Head of caudate nucleus (tissue), 42 donors: ENCODE data around the gene RAB42.
"Not testable (repeated sequence)": the region's sequence is repeated elsewhere in the genome, so short reads cannot be mapped to it uniquely, and the experiment has no call there.

Source experiments
- DNase-seq, 42 donors: peaks; one replicate each; pipeline versions ENCODE4 v3.0.0 to v3.0.0-alpha.2; 2020 to 2021; ENCODE audit warnings: mixed read lengths in 7 of 42
- intact Hi-C: fragments of 100-400 bp; cut with DNase I; formaldehyde crosslinking; loops from one replicate; pipeline ENCODE4 v1.15.0; 2022

RAB42 gene, protein sequence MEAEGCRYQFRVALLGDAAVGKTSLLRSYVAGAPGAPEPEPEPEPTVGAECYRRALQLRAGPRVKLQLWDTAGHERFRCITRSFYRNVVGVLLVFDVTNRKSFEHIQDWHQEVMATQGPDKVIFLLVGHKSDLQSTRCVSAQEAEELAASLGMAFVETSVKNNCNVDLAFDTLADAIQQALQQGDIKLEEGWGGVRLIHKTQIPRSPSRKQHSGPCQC

DNA sequence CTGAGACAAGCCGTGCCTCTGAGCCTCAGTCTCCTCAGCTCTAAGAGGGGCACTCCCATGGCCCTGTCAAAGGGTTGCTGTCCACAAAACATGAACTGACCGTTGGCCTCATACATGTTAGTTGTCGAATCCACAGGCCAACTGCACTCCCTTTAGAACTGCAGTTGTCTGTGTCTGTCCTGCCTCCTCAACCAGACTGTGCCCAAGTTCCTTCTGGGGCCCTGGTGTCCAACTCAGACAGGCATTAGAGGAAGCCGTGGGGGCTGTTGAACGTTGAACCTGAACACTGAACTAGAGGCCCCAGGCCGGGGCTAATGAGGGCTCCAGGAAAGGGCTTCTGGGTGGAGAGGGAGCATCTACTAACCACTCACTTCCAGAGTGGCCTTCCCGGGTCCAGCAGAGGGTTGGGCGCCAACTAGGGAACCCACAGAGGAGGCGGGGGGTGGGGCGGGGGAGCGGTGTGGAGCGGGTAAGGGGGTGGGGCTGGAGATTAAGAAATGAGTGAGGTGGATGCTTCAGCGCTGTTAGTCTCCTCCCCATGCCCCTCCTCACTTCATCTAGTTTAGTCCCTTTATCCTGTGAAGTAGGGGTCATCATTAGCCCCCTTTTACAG is at the start of gene RAB42:
Gene RAB42 (plus strand): TSS at position 558 of the 613 bp plus-strand sequence. CDS start 247 bp downstream, outside the sequence.
- intact Hi-C loops = no loop called here
- DNase-seq = peak in 1 of 42 donors; percentile 20

DNA sequence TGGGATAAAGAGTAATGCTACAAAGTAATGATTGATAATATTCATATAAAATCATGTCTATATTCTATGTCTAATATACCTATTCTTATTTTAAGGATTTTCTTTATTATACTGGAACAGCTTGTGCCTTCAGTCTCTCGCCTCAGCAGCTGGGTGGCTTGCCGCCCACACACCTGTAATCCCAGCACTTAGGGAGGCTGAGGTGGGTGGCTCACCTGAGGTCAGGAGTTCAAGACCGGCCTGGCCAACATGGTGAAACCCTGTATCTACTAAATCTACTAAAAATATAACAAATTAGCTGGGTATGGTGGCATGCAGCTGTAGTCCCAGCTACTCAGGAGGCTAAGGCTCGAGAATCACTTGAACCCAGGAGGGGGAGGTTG is 46.8 kb upstream of the RAB42 start:
- intact Hi-C loops = no loop called here
- DNase-seq = peak in 18 of 42 donors; percentile 2 to 53 (median 20)

DNA sequence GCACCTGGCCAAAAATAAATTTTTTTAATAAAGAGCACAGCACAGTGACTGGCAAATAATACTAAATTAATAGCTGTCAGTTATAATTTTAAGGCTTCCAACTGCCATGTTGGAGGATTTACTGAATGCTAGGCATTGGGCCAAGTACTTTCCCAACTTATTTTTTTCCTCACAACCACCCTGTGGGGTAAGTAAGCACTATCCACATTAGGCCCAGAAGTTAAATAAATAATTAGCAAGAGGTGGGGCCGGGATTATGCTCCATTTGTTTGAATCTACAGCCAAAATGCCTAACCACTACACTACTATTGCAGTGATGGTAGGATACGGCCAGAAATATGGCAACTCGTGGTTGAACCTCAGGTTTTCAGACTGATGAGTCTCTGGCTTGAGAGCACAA is 43.7 kb upstream of the RAB42 start:
- intact Hi-C loops = no loop called here
- no peak for DNase-seq

DNA sequence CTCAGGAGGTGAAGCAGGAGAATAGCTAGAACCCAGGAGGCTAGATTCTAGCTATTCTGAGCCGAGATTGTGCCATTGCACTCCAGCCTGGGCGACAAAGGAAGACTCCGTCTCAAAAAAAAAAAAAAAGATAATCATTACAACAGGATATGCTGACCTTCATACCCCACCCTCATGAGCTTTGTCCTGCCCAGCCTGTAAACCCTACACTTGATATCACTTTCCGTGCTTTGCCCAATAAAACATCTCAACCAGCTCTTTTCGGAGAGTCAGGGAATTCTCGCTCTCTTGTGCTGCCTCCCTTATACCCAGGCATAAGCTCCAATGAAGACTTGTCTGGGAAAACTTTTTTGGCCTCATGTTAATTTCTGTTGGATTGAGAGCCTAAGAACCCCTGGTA is 40.7 kb upstream of the RAB42 start:
- no peak for DNase-seq
- intact Hi-C loops = loop anchor here (5.0 kb wide), 1 partner anchor 34 kb away; no protein-coding TSS in a partner anchor

DNA sequence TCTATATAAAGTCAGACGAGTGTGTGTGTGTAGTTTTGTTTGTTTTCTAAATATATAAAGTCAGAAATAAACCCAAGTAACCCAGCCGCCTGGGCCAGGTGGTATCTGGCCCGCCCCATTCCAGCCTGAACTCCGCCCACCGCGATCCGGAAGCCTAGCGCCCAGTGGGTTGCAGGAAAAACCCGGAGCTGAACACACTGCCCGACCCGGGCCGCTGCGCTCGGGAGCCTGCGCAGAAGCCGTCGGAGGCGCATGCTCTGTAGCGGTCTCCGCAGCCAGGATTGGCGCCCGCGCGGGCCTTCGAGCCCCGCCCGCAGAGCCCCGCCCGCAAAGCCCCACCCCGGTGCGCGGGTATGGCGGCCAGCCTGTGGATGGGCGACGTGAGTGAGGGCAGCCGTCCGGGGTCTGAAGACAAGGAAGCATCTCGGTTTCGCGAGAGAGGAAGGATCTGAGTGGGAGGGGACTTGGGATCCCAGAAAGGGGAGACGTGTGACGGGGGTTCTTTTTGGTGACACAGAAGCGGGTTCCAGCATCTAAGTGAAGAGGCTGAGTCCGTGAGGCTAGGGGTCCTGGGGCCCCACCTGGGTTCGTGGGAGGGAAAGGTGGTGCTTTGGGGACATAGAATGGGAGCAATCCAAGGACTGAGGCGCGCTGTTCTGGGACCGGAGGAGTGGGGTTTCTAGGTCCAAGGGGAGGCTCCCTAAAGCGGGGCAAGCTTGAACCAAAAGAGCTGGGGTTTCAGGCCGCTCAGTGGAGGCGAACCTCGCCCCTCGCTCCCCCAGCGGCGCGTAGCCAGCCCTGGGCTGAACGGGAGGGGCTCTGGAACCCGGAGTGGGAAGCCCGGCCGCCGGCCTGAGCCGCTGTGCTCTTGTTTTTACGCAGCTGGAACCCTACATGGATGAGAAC is 39.1 kb upstream of the RAB42 start, which contains the start of gene TRNAU1AP:
Gene TRNAU1AP (plus strand): TSS at position 328 of the 906 bp plus-strand sequence. CDS start 26 bp downstream, at position 354.
- peak; percentile 87 to 98 (median 94) for DNase-seq
- intact Hi-C loops = loop anchor here (5.0 kb wide), 1 partner anchor 36 kb away; no protein-coding TSS in a partner anchor

DNA sequence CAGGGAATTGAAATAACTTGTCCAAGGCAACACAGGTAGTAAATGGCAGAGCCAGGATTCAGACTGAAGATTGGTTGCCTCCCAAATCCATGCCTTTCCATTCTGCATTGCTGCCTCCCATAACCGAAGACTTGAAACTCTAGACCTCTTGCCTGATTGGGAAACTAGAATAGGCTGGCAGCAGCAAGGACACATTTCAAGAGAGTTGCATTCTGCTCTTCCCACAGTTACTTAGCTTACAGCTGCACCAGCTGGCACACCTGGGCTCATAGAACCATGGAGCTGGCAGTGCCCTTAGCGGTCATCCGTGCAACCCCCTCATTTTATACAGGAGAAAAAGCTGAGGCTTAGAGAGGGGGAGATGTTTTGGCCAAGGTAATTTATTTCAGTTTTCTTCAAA is 31.2 kb upstream of the RAB42 start:
- intact Hi-C loops = no loop called here
- no peak for DNase-seq

DNA sequence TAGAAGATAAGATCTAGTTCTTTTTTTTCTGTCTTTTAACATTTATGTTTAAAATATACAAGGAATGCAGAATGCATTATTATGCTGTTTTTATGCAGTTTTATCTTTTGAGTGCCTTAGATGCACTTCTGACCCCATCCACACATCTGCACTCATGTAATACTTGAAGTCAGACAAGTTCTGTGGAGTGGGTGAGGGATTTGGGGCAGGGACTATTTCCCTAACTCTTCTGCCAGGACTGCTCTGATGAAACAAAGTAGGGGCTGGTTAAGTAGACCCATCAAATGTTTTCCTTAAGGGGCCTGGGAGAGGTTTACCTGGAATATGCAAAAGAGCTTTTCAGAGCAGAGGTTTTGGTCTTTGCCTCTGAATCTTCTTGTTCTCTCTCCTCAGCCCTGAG is 27.8 kb upstream of the RAB42 start:
- no peak for DNase-seq
- intact Hi-C loops = no loop called here

DNA sequence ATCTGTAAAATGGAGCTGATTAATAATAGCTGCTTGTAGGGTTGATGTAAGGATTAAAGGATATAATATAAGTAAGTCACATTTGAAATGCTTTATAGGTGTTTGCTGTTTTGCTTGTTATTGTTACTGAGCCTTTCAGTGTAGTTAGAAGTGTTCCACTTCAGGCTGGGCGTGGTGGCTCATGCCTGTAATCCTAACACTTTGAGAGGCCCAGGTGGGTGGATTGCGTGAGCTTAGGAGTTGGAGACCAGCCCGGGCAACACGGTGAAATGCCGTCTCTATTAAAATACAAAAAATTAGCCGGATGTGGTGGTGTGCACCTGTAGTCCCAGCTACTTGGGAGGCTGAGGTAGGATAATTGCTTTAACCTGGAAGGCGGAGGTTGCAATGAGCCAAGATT is 27.0 kb upstream of the RAB42 start:
- intact Hi-C loops = no loop called here
- DNase-seq = no peak

DNA sequence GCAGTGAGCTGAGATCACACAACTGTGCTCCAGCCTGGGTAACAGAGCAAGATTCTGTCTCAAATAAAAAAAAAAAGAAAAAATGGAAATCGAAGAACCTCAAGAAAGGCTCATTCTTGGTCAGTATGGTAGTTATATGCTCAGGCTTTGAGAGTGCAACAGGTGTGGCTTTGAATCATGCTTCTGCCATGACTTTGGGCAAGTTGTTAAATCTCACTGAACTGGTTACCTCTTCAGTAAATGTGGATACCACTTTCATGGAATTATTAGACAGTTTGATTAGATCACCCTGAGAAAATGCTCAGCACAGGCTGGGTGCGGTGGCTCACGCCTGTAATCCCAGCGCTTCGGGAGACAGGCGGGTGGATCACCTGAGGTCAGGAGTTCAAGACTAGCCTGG is 26.3 kb upstream of the RAB42 start:
- intact Hi-C loops = no loop called here
- DNase-seq = no peak

DNA sequence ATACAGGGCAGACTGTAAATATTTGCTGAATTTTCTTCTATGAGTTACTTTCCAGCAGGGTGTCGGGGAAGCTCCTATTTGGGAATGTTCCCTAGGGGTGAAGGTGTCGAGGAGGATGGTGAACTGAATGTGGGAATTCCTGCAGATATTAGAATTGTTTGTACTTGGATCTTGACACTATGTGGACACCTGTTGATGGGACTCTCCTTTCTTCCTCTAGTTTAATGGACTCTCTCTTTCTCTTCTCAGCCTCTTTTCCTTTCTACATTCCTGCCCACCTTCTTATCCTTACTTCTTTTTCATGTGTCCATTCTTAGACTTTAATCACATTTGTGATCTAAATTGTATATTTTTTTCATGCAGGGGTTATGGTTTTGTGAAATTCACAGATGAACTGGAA is 25.1 kb upstream of the RAB42 start:
- DNase-seq = no peak
- intact Hi-C loops = no loop called here

DNA sequence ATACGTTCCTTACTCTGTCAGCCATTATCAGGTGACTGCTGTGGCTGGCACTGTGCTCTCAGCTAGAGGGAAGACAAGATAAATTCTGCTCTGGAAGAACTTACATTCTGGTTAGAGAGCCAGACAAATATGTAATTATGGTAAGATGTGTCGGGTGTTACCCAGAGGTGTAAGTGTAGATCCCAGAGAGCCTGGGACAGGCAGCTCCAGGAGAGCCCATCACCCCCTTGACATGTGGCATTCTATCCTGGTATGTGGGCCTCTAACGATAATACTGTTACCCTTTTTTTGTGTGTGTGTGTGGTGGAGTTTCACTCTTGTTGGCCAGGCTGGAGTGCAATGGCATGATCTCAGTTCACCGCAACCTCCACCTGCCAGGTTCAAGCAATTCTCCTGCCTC is 20.2 kb upstream of the RAB42 start:
- intact Hi-C loops = no loop called here
- DNase-seq = no peak

DNA sequence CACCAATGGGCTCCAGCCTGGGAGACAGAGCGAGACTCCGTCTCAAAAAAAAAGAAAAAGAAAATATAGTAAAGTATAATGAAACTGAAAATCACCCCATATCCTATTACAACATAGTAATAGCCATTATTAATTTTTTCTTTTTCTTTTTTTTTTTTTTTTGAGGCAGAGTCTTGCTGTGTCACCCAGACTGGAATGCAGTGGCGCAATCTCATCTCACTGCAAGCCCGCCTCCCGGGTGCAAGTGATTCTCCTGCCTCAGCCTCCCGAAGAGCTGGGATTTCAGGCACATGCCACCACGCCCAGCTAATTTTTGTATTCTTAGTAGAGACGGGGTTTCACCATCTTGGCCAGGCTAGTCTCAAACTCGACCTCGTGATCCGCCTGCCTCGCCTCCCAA is 19.2 kb upstream of the RAB42 start:
- DNase-seq, intact Hi-C loops: not testable (repeated sequence)

DNA sequence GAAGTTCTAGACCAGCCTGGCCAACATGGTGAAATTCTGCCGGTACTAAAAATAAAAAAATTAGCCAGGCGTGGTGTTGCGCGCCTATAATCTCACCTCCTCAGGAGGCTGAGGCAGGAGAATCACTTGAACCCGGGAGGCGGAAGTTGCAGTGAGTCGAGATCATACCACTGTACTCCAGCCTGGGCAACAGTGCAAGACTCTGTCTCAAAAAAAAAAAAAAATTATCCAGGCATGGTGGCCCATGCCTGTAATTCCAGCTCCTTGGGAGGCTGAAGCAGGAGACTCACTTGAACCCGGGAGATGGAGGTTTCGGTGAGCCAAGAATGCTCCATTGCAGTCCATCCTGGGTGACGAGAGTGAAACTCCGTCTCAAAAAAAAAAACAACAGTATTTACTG is 18.5 kb upstream of the RAB42 start:
- intact Hi-C loops = no loop called here
- DNase-seq = no peak

DNA sequence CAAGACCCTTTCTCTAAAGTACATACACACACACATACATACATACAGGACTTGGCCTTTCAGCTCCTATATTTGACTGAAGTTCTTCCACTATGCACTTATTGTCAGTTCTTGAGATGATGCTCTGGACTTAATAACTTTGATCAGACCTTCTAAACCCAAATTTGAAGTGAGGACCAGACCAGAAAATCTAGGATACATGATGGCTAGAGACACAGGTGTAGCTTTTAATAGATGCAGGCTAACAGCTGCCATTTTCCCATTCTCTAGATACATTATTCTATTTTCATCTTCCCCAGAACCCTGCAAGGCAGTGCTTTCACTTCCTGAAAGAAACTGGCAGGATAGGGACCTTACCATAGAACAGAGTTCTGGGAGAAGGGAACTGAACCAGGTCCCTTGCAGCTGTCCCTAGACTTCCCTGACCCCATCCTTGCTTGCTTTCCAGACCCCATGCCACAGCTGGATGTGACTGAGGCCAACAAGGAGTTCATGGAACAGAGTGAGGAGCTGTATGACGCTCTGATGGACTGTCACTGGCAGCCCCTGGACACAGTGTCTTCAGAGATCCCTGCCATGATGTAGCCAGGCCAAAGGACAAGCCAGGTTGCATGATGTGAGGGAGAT is 14.9 kb upstream of the RAB42 start:
- intact Hi-C loops = no loop called here
- DNase-seq = no peak

DNA sequence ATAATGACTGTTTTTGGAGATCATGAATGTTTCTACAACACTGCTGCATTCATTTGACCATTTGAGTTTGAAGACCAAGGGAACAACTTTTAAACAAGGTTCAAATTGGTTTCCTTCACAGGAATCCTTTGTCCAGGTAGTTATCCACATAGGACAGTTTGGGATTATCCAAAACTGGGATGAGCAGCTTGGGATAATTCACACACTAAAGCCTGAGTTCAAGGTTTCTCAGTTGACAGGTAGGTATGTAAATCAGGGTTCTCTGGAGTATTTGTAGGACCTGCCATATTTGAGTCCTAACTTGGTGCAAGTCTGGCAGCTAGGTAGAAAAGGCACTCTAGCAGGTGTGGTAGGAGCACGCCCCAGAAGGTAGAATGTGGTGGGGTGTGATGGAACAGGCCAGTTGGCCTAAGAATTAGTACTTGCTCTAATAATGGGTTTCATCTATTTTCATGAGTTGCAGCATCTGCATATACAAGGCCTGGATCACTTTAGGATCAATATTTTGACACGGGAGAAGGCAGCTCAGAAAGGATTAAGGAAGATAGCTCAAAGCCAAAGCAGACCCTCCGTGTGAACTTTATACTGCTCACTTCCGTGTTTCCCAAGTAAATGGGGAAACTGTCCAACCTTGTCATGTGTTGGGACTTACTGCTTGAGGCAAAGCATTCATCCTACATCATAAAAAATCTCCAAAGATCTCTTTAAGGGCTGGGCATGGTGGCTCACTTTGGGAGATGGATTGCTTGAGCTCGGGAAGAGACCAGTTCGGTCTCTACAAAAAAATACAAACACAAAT is 14.1 kb upstream of the RAB42 start:
- no peak for DNase-seq
- intact Hi-C loops = no loop called here

DNA sequence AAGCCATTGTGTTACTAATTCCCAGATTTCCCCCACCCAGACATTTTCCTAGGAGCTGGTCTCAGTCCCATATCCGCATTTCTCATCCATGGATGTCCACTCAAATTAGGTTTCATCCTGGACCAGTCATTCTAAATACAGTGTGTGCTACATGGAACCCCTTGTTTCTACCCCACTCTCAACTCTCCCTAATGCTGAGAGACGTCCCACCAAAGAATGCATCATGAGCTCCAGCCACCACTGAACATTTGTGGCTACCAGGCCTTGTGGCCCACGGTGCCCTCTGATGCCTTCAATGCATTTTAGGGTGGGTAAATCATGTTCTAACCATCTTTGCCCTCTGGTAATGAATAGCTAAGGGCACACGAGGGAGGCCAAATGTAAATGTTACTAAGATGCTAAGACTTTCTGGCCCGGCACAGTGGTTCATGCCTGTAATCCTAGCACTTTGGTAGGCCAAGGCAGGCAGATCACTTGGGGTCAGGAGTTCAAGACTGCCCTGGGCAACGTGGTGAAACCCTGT is 13.3 kb upstream of the RAB42 start:
- no peak for DNase-seq
- intact Hi-C loops = no loop called here

DNA sequence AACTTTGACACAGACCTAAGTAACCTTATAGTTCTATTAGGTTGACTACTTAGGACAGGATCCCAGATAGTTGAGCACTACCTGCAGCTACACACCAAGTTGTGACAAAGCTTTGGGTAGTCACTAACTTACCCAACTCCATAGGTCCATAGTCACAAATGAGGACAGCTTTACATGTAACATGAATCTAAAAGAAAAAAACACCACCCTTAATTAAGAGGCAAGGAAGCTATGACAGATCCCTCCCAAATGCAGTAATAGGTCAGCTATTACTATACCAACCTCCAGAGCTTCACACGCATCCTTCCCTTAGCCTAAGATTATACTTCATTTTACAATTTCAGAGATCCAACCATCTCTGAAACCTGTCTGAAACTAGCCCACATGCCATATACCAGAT is 12.7 kb upstream of the RAB42 start:
- intact Hi-C loops = no loop called here
- no peak for DNase-seq

DNA sequence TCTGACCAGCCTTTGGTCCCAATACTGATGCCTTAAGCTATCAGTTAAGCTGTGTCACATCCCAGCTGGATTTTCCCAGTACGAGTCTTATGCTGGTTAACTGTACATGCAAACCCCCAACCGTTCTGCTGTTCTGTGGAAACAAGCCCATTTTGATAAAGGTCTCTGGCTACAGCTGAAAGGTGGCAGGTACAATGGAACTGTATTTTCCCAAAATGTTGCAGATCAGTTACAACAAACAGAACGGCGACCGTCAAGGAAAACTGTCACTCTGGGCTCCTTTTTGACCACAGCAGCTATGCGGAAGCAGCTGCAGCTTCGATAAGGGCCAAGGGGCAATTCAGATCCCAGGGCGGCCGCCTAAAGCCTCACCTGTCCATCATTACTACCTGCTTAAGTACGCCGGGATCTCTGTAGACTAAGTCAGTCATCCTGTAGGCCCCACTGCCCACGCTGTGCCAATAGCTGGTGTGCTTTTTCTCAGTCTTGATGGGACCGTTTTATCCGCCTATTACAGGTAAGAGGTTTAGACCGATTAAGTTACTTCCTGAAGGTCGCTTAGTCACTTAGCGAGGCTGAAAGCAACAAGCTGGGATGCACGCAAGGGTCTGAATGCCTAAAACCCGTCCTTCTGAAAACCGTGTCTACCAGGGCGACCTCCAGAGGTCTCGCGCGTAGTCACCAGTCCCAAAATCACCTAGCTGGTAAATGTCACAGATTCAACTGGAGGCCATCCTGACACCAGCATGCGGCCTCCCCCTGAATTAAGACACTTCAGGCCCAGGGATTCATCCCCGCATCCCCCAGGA is 11.1 kb upstream of the RAB42 start:
- intact Hi-C loops = loop anchor here (5.0 kb wide), 1 partner anchor 64 kb away; no protein-coding TSS in a partner anchor
- DNase-seq = peak in 32 of 42 donors; percentile 9 to 73 (median 41)
